HG03354 (cell line): ENCODE results near the gene RDX.
"Not testable (repeated sequence)": the region's sequence is repeated elsewhere in the genome, so short reads cannot be mapped to it uniquely, and the experiment has no call there.

Source experiments
- ATAC-seq: cut with Tn5 transposase; IDR thresholded peaks from one replicate; pipeline ENCODE4 v1.9.1; 2021; ENCODE audit warnings: mild to moderate bottlenecking; ENCODE audit not compliant: unreplicated experiment, poor library complexity, severe bottlenecking

The RDX gene

DNA sequence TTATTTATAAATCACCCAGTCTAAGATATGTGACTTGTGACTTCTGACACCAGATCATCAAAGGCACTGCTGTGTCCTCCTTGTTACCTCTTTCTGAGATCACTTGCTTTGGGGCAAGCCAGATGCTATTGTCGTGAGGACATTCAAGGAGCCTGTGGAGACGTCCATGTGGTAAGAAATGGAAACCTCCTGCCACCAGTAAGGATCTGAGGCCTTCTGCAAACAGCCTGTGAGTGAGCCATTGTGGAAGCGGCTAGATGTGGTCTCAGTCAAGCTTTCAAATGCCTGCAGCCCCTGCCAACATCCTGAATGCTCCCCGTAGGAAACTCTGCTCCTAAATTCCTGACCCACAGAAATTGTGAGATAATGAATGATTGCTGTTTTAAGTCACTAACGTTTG is 11.7 kb upstream of the RDX start:
- ATAC-seq: no peak

DNA sequence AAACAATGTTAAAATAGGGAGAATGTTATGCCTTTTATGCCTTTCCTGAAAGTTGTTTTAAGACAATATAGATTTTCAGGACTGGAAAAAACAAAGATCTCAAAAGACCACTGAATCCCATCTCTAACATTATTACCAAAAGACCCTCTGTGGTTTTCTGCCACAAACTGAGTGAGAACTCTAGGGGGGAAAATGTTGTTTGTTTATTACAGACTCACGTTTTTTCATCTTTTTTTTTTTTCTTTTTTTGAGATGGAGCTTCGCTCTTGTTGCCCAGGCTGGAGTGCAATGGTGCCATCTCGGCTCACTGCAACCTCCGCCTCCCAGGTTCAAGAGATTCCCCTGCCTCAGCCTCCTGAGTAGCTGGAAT is 9.6 kb upstream of the RDX start:
- ATAC-seq: not testable (repeated sequence)

DNA sequence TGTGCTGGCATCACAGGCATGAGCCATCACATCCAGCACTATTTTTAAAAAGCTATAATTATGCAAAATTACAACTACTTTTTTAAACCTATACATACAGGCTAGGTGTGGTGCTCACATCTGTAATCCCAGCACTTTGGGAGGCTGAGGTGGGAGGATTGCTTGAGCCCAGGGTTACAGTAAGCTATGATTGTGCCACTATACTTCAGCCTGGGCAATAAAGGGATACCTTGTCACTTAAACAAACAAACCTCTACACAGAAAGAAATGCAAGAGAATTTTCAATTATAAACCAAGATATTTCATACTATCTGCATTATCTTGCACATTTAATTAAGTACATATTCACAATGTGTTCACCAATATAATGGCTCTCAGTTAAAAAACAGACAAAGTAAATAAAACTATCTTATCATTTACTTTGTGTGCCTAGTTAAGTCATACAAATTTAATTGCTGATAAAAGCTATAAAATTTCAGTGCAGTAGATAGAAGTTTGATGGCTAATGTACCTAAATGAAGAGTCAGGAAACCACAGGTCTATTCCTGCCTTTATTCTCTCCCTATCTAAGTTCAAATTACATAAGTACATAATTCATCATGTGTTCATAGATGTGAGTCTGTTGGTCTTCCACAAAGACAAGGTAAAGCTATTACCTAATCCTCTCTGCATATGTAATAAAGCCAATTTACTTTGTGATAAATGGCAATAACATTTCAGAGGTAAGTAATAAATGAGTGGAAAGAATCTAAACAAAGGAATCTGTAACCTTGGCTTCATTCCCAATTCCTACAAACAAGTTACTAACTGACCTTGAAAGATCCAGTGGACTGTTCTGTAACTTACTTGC is 9.0 kb upstream of the RDX start:
- ATAC-seq: no peak

DNA sequence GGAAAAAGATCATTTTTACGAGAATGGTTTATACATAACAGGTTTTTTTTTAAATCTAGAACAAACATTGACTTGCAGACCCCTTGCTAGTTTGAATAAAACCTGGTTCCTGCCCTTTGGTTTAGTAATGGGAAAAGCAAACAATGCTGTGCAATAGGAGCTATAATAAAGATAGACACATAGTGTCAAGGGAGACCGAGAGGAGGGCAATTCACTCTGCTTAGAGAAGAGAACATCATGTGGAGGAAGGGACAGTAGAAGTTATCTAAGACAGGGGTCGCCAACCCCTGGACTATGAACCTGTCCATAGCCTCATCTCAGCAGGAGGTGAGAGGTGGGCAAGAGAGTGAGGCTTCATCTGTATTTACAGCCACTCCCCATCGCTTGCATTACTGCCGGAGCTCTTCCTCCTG is 7.0 kb upstream of the RDX start:
- ATAC-seq: no peak

DNA sequence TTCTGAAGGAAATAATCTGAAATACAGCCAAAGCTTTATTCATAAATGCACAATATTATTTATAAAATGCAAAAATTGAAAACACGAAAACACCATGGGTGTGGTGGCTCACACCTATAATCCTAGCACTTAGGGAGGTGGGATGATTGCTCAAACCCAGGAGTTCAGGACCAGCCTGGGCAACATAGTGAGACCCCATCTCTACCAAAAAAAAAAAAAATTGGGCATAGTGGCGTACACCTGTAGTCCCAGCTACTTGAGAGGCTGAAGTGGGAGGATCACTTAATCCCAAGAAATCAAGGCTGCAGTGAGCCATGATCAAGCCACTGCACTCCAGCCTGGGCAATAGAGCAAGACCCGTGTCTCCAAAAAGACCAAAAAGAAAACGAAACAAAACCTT is 5.2 kb upstream of the RDX start:
- no peak for ATAC-seq

DNA sequence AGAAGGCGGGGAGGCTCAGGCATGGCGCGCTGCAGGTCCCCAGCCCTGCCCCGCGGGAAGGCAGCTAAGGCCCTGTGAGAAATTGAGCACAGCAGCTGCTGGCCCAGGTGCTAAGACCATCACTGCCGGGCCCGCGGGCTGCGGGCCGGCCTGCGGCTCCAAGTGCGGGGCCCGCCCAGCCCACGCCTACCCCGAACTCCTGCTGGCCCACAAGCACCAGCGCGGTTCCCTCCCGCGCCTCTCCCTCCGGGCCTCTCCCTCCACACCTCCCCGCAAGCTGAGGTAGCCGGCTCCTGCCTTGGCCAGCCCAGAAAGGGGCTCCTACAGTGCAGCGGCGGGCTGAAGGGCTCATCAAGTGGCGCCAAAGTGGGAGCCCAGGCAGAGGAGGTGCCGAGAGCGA is 4.6 kb upstream of the RDX start:
- ATAC-seq: no peak

DNA sequence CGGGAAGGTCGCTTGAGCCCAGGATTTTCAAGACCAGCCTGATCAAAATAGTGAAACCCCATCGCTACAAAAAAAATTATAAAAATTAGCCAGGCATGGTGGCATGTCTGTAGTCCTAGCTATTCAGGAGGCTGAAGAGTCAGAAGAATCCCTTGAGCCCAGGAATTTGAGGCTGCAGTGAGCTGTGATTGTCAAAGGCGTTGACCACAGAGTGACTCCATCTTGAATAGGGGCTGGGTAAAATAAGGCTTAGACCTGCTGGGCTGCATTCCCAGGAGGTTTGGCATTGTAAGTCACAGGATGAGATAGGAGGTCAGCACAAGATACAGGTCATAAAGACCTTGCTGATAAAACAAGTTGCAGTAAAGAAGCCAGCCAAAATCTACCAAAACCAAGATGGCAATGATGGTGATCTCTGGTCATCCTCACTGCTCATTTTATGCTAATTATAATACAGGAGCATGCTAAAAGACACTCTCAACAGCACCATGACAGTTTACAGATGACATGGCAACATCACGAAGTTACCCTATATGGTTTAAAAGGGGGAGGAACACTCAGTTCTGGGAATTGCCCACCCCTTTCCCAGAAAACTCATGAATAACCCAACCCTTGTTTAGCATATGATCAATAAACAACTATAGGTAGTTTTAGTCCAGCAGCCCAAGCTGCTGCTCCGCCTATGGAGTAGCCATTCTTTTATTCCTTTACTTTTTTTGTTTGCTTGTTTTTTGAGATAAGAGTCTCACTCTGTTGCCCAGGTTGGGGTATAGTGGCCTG is 2.8 kb upstream of the RDX start:
- no peak for ATAC-seq

DNA sequence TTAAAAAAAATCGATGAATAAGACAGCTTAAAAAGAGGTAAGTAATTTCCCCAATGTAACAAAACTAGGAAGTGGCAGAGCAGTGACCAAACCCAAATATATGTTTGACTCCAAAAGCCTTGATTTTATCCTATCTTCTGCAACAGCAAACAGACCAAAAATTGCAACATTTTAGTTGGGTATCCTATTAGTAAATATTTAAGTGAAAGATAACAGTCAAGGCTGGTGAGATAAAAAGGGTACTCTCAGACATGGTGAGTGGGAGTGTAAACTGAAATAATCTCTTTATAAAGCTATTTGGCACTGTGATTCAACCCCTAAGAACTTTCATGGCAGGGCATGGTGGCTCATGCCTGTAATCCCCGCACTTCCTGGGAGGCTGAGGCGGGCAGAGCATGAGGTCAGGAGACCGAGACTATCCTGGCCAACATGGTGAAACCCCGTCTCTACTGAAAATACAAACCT is 1.9 kb upstream of the RDX start:
- ATAC-seq: no peak

DNA sequence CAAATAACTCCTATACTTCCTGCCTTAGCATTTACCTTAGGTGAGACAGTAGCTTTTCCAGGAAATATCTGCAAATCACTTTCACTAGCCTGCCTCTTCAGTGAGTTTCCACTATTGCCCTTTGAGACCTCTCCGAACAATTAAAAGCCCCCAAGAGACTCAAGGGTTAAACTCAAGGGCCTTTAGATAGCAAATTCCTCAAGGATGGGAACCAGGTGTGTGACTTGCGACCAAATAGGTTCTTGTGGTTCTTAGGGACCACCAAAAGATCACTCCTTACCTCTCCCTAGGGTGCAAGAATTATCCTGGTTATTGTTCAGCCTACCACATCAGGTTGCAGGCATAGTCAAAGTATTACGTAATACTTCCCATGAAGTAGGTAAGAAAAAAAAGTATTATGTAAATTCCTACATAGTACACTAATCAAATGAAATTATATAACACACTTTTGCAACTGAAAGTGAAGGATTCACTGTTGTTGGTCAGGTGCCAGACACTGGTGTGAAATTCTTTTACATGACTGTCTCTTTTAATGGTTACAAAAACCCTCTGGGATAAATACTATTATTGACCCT is 1.4 kb upstream of the RDX start:
- ATAC-seq: no peak

DNA sequence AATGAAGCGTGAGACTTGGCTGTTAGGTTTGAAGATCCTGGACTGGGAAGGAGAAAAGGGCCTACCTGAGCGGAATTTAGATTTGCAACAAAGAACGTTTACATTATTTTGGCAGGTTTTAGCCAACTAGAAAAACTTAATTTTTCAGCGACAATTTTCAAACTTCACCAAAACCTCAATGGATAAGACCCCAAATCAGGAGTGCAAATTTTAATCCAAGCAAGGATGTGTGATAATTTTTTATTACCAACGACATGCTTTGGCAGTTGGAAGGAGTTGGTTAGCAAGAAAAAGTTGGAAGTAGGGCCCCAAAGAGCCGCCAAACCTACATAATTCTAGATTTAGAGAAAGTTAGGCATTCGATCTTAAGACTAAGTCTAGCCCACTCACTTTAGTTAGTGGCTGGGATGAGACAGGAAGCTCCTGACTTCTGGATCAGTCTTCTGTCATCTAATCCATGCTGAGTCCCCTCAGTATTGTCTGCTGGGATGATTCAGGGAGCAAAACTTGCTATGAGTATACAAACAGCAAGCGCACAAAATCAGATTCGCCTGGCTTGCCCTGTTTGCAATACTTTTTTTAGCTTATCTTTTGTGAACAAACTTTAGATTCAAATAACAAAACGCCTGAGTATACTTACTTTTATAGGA is 787 bp upstream of the RDX start:
- ATAC-seq: no peak

DNA sequence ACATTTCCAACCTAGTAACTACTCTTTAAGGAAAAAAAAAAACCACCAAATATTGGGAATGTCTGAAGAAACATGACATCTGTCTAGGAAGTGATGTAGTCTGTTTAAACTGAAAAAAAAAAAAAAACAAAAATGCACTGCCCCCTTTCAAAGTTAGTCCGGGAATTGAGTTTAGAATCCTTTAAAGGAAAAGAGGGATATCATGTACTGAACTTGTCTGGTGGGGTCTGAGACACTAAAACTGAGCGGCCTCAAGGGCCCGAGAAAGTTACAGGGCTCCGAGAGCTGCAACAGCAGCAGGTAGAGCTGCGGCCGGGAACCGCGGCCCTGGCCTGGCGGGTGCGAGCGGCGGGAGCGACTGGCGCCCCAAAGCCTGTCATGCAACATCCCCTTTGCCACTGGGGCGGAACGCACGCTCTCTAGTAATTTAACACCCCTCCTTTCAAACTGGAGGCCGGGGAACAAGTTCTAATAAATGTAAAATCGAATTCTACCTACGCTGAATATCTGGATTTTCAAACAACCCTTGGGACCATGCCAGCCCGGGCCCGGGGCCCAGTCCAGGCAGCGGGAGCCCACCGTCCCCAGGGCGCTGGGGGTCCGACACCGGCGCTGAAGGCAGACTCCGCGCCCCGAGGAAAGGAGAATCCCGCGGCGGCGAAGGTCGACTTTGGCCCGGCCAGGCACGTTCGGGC is 736 bp downstream of the RDX start:
- peak; percentile 74 for ATAC-seq

DNA sequence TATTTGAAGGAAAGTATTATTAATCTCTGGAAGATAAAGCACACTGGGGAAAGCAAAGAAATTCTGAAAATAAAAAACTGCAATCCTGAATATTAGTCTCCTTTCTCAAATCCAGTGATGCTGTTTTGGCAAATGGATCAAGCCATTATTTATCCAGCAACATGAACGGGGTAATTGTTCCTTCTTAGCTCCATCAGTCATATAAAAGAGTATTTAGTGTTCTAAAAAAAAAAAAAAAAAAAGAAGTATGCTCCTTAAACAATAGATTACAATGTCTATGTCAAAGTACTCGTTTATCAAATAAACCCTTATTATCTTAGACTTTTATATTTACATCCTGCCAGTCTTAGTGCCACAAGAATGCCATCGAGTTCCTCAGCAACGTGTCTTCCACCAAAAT is 1.3 kb downstream of the RDX start:
- ATAC-seq: no peak

DNA sequence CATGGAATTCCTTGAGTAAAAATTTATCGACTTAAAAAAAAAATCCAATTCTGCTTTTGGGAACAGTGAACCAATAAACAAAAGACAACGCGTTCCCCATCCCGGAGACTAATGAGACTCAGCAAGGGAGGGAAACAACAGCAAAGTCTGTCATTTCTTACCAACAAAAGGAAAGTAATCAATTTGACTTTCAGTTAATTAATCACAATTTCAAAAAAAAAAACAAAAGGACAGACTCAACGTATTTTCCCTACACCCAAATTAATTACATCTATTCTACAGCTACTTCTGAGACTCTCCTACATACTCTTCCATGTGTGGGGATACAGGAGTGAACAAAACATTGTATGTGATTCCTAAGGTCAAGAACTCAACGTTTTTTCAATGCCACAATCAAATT is 1.9 kb downstream of the RDX start:
- ATAC-seq: no peak

DNA sequence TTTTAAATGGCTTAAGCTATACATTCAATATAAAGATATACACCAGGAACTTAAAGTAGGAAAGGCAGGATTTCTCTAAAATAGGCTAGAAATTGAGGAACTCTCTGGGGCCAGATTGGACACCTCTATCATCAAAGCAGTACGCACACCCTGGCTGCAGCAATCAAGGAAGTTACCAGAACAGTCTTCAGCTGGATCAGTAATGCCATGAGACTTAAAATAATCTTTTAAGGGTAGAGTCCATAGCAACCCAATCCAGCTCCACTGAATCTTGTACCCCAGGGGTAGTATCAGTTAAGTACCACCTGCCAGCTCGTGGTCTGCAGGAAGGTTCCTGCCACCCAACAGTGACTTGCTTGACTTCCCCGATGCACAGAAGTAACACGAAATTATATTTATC is 3.0 kb downstream of the RDX start:
- no peak for ATAC-seq

DNA sequence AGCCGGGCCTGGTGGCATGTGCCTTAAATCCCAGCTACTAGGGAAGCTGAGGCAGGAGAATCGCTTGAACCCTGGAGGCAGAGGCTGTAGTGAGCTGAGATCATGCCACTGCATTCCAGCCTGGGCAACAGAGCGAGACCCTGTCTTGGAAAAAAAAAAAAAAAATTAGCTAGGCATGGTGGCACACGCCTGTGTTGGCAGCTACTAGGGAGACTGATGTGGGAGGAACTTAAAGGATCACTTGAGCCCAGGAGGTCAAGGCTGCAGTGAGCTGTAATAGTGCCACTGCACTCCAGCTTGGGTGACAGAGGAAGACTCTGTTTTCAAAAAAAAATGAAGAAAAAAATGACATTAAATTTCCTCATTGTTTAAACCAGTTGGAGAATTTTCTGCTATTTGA is 4.3 kb downstream of the RDX start:
- ATAC-seq: not testable (repeated sequence)

DNA sequence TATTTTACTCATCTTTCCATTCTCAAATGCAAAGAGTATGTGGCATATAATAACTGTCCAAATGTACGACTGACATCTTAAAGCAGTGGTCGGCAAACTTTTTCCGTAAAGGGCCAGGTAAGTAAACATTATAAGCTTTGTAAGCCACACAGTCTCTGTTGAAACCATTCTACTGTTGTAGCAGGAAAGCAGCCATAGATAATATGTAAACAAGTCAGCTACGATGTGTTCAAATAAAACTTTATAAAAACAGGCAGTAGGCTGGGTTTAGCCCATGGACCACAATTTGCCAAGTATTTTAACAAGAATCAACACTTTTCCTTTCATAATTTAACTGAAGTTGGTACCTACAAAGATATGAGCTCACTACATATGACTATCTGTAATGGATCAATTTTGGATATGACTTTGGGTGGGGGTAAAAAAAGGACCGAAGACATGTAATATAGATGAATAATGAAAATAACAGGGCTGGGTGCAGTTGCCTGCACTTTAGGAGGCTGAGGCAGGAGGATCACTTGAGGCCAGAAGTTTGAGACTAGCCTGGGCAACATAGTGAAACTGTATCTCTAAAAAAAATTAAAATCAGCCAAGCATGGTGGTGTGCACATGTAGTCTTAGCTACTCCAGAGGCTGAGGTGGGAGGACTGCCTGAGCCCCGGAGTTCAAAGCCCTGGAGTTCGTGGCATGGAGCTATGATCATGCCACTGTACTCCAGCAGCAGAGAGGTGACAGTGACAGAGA is 5.7 kb downstream of the RDX start:
- no peak for ATAC-seq

DNA sequence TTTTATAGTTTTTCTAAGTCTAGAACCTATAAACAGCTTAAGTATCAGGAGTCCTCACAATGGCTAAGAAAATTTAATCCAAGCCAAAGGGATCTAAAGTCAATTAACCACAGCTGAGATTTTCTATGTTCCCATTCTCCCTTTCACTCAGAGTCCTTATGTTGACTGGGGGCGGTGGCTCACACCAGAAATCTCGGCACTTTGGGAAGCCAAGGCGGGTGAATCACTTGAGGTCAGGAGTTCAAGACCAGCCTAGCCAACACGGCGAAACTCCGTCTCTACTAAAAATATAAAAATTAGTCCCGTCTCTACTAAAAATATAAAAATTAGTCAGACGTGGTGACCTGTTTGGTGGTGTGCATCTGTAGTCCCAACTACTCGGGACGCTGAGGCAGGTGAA is 6.9 kb downstream of the RDX start:
- no peak for ATAC-seq

DNA sequence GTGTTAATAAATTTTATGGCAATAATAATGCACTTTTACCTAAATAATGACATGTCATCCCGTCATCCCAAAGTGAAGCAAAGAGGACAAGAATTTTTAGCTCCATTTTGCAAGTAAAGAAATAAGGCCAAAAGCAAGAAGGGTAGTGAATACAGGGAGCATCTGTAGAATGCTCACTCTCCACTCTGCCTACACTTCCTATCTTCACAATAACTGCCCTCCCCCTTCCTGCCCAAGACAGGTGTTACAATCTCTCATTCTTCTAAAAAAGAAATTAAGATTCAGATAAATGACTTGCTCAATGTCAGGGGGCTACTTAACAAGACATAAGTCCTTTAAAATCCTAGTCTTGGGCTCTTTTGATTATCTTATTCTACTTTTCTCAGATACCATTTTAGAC is 8.9 kb downstream of the RDX start:
- ATAC-seq: no peak
